T-helper 2 cell treated with Interferon-gamma antibody and Interleukin-4, amounts not matched to agents 100 ng/mL and 5 ng/mL, for 36 hours (primary cell): Measurements from ENCODE around the gene ATXN7L3B. TPM values are rescaled to one million over a fixed set of nuclear protein-coding genes. Genes with fewer than 3 reads are reported as not detected.

Experiments used
- intact Hi-C: fragments of 100-400 bp; cut with micrococcal nuclease; formaldehyde crosslinking; loops from one replicate; pipeline ENCODE4 v1.15.1; 2023
- total RNA-seq: library from RNA; stranded (reverse); gene quantifications from 2 replicates; pipeline ENCODE4 v1.2.3, GENCODE V29; 2022

The ATXN7L3B gene
- total RNA-seq, 1 donor from 2014 or later = 22.1 TPM

DNA sequence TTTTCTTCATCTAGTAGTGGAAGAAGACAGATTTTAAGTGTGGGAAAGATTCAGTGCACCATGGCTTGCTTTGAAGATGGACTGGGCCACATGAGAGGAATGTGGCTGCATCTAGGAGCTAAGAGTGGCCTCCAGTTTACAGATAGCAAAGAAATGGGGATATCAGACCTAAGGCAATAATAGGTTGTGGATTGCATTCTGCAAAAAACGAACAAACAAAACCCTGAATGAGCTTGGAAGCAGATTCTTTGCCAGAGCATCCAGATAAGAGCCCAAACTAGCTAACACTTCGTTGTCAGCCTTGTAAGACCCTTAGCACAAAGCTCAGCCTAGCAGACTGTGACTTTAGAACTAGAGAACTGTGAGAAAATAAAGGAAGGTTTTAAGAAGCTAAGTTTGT, 9.6 kb downstream of the ATXN7L3B start:
- intact Hi-C loops = no loop called here

DNA sequence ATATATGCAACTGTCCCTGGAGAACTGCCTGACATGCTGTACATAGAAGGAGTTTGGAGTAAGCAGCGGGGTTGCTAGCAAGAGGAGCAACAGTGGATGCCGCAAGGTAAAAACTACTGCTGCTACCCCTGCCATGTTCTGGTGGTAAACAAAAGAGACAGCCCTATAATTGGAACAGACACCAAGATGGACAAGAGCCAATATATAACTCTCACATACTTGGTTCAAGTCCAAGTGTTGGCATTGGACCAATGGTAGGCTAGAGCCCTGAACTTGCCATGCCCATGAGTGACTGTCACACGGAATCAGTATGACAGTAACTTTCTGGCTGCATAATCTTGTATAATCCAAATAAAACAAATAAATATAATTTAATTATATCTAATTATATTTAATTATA, 13.7 kb downstream of the ATXN7L3B start:
- intact Hi-C loops = no loop called here

DNA sequence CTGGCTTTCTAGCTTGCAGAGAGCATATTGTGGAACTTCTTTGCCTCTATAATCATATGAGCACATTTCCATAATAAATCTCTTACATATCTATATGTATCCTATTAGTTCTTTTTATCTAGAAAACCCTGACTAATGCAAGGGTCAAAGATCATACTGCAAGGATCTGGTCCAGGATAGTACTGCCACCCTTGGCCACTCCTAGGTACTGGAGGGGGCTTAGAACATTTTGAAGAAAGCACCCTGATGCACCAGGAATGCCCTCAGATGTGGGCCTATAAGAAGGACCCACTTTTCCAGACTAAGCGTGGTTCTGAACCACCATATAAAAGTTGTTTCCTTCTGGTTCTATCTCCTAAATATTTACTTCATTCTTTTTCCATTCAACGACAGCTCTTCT, 14.6 kb downstream of the ATXN7L3B start:
- intact Hi-C loops = no loop called here

DNA sequence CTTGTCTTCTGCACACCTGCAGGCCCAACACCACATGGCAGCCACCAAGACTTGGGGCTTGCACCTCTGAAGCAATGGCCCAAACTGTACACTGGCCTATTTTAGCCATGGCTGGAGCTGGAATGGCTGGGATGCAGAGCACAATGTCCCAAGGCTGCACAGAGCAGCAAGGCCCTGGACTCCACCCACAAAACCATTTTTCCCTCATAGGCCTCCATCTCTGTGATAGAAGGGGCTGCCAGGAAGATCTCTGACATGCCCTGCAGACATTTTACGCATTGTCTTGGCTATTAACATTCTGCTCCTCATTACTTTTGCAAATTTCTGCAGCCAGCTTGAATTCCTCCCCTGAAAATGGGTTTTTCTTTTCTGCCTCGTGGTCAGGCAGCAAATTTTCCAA, 22.1 kb downstream of the ATXN7L3B start:
- intact Hi-C loops = no loop called here

DNA sequence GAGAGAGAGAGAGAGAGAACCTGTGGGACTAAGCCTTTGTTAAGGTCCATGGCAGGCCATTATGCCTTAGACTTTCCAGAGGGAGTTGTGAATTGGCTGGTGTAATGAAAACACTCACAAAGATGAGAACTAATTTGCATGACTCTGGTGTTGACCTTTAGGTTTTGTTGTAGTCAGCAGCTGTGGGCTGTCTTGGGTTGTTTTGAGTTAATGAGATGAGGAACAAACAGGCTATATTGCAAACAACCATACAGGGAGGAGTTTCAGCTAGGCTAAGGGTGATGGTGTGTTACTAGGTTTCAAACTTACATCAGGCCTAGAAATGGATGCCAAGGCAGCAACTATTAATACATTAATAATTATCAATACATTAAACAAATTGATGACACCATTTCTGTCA, 26.3 kb downstream of the ATXN7L3B start:
- intact Hi-C loops = no loop called here

DNA sequence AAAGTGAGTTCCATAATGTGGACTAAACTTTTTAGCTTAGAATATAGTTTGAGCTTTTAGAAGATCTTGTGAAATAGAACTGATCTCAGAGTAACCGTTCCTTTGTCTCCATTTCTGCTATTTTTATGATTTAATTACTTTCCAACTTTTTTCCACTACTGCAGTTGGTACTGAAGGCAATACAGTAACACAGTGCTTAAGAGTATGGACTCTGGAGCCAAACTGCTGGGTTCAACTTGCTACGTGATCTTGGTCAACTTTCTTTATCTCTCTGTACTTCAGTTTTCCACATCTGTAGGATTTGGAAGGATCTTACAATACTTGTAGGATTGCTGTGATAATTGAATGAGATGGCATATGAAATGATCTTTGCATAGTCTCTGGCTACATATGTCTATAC, 40.9 kb downstream of the ATXN7L3B start:
- intact Hi-C loops = no loop called here

DNA sequence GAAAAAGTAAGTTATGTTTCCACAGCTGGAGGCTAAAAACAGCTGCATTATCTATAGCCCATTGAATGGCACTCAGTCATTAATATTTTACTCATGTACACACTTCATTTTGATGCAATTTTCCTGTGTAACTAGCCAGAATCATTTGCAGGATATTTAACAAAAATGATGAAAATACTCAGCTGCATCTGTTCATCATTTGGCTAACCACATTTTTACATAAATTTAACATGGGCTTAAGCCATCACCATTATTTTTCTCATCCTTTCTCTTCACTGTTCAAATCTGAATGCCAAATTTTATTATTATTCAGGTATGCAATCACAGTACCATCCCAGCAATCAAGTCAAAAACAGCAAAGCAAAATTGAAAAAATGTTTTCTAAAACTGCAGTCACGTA, 41.8 kb downstream of the ATXN7L3B start:
- intact Hi-C loops = no loop called here

DNA sequence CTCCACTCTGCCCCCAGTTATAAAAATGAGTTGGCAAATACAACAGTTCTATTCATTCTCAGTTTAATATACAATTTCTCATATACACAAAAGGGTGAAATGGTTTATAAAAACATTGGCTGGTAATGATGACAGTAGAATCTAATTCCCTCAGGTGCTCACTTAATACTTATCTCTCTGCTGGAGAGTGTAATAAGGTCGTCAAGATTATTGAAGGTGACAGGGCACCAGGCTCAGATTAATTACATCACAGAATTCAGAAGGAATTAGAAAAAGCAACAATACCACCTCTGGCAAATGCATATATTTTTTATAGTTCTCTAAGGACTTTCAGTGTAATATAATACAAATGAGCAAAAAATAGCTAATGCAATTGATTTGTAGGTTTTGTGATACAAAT, 42.3 kb downstream of the ATXN7L3B start:
- intact Hi-C loops = no loop called here

DNA sequence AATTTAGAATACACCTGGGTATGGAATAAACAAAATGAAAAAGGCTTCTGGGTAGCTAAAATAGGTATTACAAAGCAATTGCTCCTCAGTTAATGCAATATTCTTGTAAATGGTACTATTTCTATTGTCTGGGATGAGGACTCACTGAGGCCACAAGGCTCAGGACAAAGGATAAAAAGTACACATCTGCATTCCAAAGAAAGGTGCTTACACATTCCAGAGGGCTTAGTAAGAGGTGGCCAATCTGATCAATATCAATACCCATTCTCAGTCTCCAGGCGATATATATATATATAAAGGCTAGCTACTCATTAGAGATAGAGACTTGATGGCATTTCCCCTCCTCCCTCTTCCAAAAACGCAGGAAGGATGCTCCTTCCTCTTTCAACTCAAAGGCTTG, 43.8 kb downstream of the ATXN7L3B start:
- intact Hi-C loops = no loop called here

DNA sequence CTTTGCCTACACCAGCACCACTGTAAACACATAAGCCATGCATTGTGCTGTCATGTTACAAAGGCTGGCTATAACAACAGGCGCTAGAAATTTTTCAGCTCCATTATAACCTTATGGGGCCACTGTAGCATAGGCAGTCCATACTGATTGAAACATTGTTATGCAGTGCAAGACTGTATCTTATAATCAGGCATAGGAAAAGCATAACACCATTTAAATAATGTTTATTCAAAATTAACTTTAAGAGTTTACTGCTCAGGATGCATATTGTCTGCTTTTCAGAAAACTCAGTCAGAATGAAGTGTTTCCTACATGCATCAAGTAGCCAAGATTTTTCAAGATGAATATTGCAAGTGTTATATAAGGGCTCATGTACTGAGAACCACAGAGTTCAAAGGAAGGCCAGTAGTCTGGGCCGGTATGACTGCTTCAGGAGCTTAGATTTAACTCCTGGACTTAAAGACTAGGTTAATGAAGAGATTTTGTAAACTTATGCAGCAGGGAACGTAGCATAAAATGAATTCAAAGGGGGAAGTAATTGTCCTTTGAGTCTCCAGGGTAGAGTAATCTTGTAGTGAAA, 46.9 kb downstream of the ATXN7L3B start:
- intact Hi-C loops = no loop called here

DNA sequence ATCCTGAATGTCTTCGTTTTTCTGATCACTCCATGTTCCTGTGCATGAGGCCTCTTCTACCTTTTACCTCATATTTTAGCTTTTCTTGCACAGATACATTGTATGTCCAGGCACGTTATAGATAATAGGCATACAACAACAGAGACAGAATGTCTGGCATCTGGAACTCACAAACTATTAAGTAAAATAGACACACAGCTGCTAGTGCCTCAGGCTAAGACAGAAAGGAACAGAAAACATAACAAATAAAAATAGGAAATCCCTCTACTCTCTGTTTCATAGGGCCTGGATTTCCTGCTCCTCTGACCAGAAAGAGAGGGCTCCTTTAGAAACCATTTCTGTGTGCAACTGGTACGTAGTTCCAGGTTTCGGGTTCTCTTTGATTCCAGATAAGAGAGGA, 48.6 kb downstream of the ATXN7L3B start:
- intact Hi-C loops = no loop called here
